ENCODE results near the gene ICE2. TPM values are rescaled to one million over a fixed set of nuclear protein-coding genes. Genes with fewer than 3 reads are reported as not detected.

The ICE2 gene
- total RNA-seq, 2 experiments from 2014 or later, result 54.6 to 74.2 TPM

- H3K27me3 Mint-ChIP-seq, result no peaks in the 10 kb centered on the region
- H3K4me1 Mint-ChIP-seq, result peaks cover 15% of the 10 kb centered on the region
- CTCF ChIA-PET, result interaction anchor here (3.4 kb wide), 1 partner anchor 13 kb away, joined by 13 read pairs; no protein-coding TSS in a partner anchor
- H3K27ac Mint-ChIP-seq, result peak overlapping the region; percentile 11
- no peaks in the 10 kb centered on the region for H3K9me3 Mint-ChIP-seq (ENCODE audit: low read depth)
- DNase-seq (no peak), ATAC-seq (no peak)
- no peak overlapping the region for H3K4me3 Mint-ChIP-seq
- peaks cover 43% of the 10 kb centered on the region for H3K36me3 Mint-ChIP-seq
These were observed 106.2 kb downstream of the ICE2 start for GRCh38 chr15:60372756-60373155.

DNA sequence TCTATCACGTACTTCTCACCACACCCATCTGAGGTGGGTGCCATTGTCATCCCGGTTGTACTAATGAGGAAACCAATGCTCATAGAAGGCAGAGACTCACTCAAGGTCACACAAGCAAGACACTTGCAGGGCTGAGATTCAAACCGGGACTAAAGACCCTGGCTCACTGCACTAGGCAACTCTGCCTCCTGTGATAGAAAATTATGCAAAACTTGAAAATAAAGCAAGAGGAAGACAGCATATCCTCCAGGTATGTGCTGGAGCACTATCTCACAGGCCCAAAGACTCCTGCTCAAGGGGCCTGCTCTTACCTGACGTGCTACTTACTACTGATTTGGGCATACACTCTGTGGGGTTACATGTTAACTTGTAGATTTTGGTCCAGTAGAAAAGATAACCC, 106.7 kb downstream of the ICE2 start:
- H3K27ac Mint-ChIP-seq, result no peak overlapping the region
- ATAC-seq (no peak), DNase-seq (no peak)
- peaks cover 43% of the 10 kb centered on the region for H3K36me3 Mint-ChIP-seq
- H3K9me3 Mint-ChIP-seq (ENCODE audit: low read depth), result no peaks in the 10 kb centered on the region
- no peaks in the 10 kb centered on the region for H3K27me3 Mint-ChIP-seq
- CTCF ChIA-PET, result interaction anchor here (3.4 kb wide), 1 partner anchor 12 kb away, joined by 13 read pairs; no protein-coding TSS in a partner anchor
- no peak overlapping the region for H3K4me3 Mint-ChIP-seq
- H3K4me1 Mint-ChIP-seq, result peaks cover 15% of the 10 kb centered on the region

DNA sequence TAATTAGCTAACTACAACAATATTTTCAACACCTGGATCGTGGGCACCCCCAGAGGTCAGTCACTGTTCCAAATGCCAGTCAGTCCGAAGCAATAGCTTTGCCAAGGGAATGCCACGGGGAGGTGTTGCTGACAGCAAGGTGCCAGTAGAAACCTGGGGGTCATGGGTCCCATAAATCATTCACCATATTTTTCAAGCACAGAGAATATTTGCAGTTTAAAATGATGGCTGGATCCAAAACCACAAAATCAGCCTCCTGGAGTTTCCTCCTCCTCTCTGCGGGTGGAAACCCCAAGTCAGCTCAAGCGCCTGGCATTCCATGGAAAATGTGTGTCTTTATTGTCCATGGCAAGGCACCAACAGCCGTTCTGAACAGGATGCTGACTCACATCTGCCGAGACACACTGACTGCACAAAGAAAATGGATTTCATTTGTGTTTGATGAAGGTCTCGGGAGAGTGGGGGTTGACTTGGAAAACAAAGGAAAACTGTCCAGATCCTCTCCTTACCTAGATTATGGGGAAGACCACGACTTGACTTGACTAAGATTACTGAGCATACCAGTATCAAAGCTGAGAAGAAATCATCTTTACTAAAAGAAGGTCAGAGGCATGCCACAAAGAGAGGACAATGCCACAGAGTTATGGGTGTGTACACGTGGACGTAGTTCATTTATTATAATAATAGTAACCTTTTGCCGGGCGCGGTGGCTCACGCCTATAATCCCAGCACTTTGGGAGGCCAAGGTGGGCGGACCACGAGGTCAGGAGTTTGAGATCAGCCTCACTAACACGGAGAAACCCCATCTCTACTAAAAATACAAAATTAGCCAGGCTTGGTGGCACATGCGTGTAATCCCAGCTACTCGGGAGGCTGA, 107.5 kb downstream of the ICE2 start:
- H3K4me3 Mint-ChIP-seq, result no peak overlapping the region
- CTCF ChIA-PET, result interaction anchor here (3.4 kb wide), 1 partner anchor 11 kb away, joined by 13 read pairs; no protein-coding TSS in a partner anchor
- DNase-seq, result peak; percentile 37
- H3K36me3 Mint-ChIP-seq, result peaks cover 43% of the 10 kb centered on the region
- H3K9me3 Mint-ChIP-seq (ENCODE audit: low read depth), result no peaks in the 10 kb centered on the region
- no peak for ATAC-seq
- H3K27ac Mint-ChIP-seq, result no peak overlapping the region
- peaks cover 15% of the 10 kb centered on the region for H3K4me1 Mint-ChIP-seq
- H3K27me3 Mint-ChIP-seq, result no peaks in the 10 kb centered on the region

DNA sequence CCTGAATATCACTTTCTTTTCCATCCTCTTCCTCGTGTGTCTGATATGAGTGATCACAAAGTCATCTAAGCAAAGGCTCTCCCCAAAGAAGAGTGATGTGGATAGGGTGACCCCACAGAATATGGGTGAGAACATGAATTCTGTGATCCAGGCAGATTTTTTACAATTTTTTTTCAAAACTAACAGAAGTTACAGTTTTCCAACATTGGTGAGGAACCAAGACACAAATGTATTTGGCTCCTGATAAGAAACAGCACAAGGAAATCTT, 108.1 kb downstream of the ICE2 start:
- Mint-ChIP-seq H3K36me3 (peaks cover 44% of the 10 kb centered on the region), H3K9me3 (ENCODE audit: low read depth) (no peaks in the 10 kb centered on the region), H3K27me3 (no peaks in the 10 kb centered on the region), H3K4me3 (no peak overlapping the region), H3K4me1 (peaks cover 15% of the 10 kb centered on the region), H3K27ac (no peak overlapping the region)
- CTCF ChIA-PET, result no interaction called here
- no peak for DNase-seq
- no peak for ATAC-seq

DNA sequence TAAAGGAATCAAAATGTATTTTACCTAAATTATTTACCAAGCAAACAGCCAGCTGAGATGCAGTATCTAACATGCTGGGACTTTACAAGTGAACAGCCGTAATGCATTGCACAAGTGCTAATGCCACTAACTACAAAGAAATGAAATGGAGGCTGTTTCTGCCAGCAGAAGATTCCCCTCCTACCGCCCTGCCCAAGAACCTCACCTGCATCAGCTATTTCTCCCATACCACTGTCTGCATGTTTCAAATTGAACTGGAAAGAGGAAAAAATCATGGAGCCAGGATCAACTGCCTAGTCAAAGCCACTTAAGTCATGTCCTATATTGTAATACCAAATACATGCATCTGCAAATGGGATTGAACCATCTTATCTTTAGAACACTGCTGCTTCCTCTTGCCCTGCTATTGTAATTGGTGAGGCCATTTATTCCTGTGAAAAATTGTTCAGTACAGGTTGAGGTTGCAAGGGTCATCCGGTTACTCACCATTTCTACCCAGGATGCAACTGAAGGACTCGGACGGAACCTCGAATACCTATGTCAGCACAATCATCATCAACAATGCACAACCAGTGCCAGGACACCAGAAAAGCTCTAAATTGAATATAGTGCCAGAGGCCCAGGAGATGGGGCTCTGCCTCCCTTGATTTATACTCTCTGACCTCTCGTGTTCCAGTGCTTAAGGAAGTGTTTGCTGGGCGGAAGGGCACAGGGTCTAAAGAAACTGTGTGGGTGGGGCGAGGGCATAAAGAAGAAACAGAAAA, 108.7 kb downstream of the ICE2 start:
- ATAC-seq, result no peak
- H3K36me3 Mint-ChIP-seq, result peaks cover 44% of the 10 kb centered on the region
- no peaks in the 10 kb centered on the region for H3K9me3 Mint-ChIP-seq (ENCODE audit: low read depth)
- peak; percentile 5 for DNase-seq
- H3K4me3 Mint-ChIP-seq, result no peak overlapping the region
- no peaks in the 10 kb centered on the region for H3K27me3 Mint-ChIP-seq
- peaks cover 17% of the 10 kb centered on the region for H3K4me1 Mint-ChIP-seq
- H3K27ac Mint-ChIP-seq, result no peak overlapping the region
- CTCF ChIA-PET, result no interaction called here

DNA sequence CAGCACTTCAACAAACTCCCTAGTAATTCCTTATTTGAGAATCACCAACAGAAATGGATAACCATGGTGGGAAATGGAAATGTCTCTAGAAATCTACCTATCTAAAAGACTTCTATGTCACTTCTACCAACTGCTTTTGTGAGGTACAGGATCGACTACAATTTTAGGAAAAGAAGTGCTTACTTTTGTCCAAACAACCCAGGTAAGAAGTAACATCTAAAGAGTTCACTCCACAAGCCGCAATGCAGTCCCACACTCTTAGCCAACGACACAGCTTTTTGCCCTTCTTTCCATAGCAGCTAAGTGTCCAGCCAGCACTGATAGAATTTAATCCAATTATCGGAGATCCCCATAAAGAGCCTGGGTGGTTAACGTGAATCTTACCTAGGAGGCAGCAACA, 109.2 kb downstream of the ICE2 start:
- Mint-ChIP-seq H3K36me3 (peaks cover 46% of the 10 kb centered on the region), H3K27ac (no peak overlapping the region), H3K9me3 (ENCODE audit: low read depth) (no peaks in the 10 kb centered on the region), H3K4me3 (no peak overlapping the region), H3K4me1 (peaks cover 19% of the 10 kb centered on the region), H3K27me3 (no peaks in the 10 kb centered on the region)
- DNase-seq (peak; percentile 18), ATAC-seq (no peak)
- CTCF ChIA-PET, result no interaction called here

Other genes with a start within 250 kb of the ICE2 start
- 100 to 1,000 TPM; 382 to 422 TPM for gene ANXA2, start 81.2 kb downstream of the ICE2 start, total RNA-seq